ENCODE measurements around the gene IKZF5.

DNA sequence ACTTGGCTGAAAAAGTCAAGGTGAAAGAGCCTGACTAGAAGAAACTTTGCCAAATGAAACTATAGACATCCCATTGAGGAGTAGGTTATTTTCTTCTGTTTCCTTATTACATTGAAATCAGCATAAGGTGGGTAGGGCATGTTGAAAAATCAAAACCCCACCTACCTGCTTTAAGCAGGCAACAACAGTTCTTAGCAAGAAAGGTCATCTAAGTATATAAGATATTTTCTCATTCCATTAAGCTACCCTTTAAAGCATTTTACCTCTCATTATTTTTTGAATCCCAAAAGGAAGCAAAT, 31.0 kb upstream of the IKZF5 start:
- TF ChIP-seq, protein P1, sequence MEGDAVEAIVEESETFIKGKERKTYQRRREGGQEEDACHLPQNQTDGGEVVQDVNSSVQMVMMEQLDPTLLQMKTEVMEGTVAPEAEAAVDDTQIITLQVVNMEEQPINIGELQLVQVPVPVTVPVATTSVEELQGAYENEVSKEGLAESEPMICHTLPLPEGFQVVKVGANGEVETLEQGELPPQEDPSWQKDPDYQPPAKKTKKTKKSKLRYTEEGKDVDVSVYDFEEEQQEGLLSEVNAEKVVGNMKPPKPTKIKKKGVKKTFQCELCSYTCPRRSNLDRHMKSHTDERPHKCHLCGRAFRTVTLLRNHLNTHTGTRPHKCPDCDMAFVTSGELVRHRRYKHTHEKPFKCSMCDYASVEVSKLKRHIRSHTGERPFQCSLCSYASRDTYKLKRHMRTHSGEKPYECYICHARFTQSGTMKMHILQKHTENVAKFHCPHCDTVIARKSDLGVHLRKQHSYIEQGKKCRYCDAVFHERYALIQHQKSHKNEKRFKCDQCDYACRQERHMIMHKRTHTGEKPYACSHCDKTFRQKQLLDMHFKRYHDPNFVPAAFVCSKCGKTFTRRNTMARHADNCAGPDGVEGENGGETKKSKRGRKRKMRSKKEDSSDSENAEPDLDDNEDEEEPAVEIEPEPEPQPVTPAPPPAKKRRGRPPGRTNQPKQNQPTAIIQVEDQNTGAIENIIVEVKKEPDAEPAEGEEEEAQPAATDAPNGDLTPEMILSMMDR (IDR thresholded peaks at IDR 0.05), result no peak
- TF ChIP-seq EZH2 (IDR thresholded peaks at IDR 0.05; ENCODE audit: borderline replicate concordance, insufficient read depth, low read depth, low read length, poor library complexity, severe bottlenecking), result no peak

All from B cell (primary cell).